PFSK-1 (cell line): ENCODE data around the gene SNHG17.

Experiments used
- FOXP2 ChIP-seq: optimal IDR thresholded peaks from 2 replicates; pipeline ENCODE3; 2011; ENCODE audit warnings: borderline replicate concordance, control low read depth, inconsistent platforms; ENCODE audit not compliant: insufficient read depth; ENCODE audit errors: extremely low read length, extremely low read depth
- POLR2AphosphoS5 ChIP-seq: IDR thresholded peaks from 2 replicates; pipeline ENCODE4 v1.6.1; 2012; ENCODE audit warnings: low read depth, mild to moderate bottlenecking, control low read depth, low read length, moderate library complexity
- REST ChIP-seq, 2 experiments: IDR thresholded peaks; 2 replicates each; pipeline versions ENCODE4 v1.6.1 to v1.8.0; 2011 to 2012; ENCODE audit warnings: low read depth in 2 of 2, low read length in 2 of 2, control low read depth in 1 of 2, inconsistent platforms in 1 of 2, mild to moderate bottlenecking in 1 of 2, moderate library complexity in 1 of 2; ENCODE audit not compliant: insufficient read depth in 1 of 2
- SIN3A ChIP-seq: IDR thresholded peaks from 2 replicates; pipeline ENCODE4 v1.6.1; 2012; ENCODE audit warnings: mild to moderate bottlenecking, low read length, moderate library complexity, borderline replicate concordance; ENCODE audit not compliant: insufficient read depth
- TAF1 ChIP-seq: IDR thresholded peaks from 2 replicates; pipeline ENCODE4 v1.6.1; 2012; ENCODE audit warnings: low read length, control low read depth, borderline replicate concordance; ENCODE audit not compliant: insufficient read depth

SNHG17 gene

GRCh38 chr20:38441916-38442315 is 6.8 kb upstream of the SNHG17 start:
- TF ChIP-seq REST (IDR thresholded peaks at IDR 0.05; ENCODE audit: insufficient read depth in 1 of 2, low read depth in 2 of 2, low read length in 2 of 2) (no peak), TAF1 (no peak), SIN3A (no peak), FOXP2 (no peak), POLR2AphosphoS5 (no peak)

- no peak for TF ChIP-seq SIN3A
- no peak for TF ChIP-seq FOXP2
- no peak for TF ChIP-seq TAF1
Measured at GRCh38 chr20:38437796-38438195, 2.7 kb upstream of the SNHG17 start.

- TF ChIP-seq SIN3A (no peak), TAF1 (no peak), REST (IDR thresholded peaks at IDR 0.05; ENCODE audit: insufficient read depth in 1 of 2, low read depth in 2 of 2, low read length in 2 of 2) (no peak), POLR2AphosphoS5 (no peak), FOXP2 (no peak)
Measured at GRCh38 chr20:38435555-38435939, 419 bp upstream of the SNHG17 start.

- TF ChIP-seq FOXP2 (no peak), REST (IDR thresholded peaks at IDR 0.05; ENCODE audit: insufficient read depth in 1 of 2, low read depth in 2 of 2, low read length in 2 of 2) (no peak), POLR2AphosphoS5 (no peak), TAF1 (no peak)
Measured at GRCh38 chr20:38434301-38434741, 807 bp downstream of the SNHG17 start.

- TF ChIP-seq SIN3A (no peak), POLR2AphosphoS5 (peak; percentile 33; the same call in 1 of the 2 replicates)
Measured at GRCh38 chr20:38433304-38433972, 1.7 kb downstream of the SNHG17 start.

GRCh38 chr20:38432292-38432691 is 2.8 kb downstream of the SNHG17 start:
- no peak for TF ChIP-seq FOXP2
- no peak for TF ChIP-seq REST (IDR thresholded peaks at IDR 0.05; ENCODE audit: insufficient read depth in 1 of 2, low read depth in 2 of 2, low read length in 2 of 2)
- TF ChIP-seq SIN3A = no peak
- no peak for TF ChIP-seq TAF1
- no peak for TF ChIP-seq POLR2AphosphoS5
